Left cardiac atrium (tissue), 4 donors: ENCODE measurements around the gene APOA4. TPM values are rescaled to one million over a fixed set of nuclear protein-coding genes. Genes with fewer than 3 reads are reported as not detected.
"Not testable (repeated sequence)": the region's sequence is repeated elsewhere in the genome, so short reads cannot be mapped to it uniquely, and the experiment has no call there.

ENCODE experiments used
- ATAC-seq, 2 donors: fragments of 200-7000 bp; cut with Tn5 transposase; one replicate each; pipeline ENCODE4 v1.9.1; 2020; ENCODE audit warnings: mild to moderate bottlenecking in 2 of 2, moderate library complexity in 2 of 2
- DNase-seq: peaks from one replicate; pipeline ENCODE4 v3.0.0-alpha.2; 2020
- intact Hi-C, 2 donors: fragments of 100-400 bp; cut with DNase I; formaldehyde crosslinking; loops; one replicate each; pipeline versions ENCODE4 v1.14.1 to v1.15.1; 2022 to 2023
- total RNA-seq, 2 donors: library from RNA; stranded (reverse); fragmentation: NEBNext Ultra II Directional; extraction: Animal tissue kit (Norgen Biotek cat#: 25700); gene quantifications; one replicate each; pipeline ENCODE4 v1.2.1, GENCODE V29; 2021
- donor health status: DM: no; HTN: yes; CAD: no.
- donor health status: DM: no; HTN: yes; CAD: no; lungs with severe emphysema.
- donor health status: DM: yes; HTN: yes; CAD: no.
- donor health status: Dilated cardiomyopathy.

The APOA4 gene
- total RNA-seq, 2 donors from 2014 or later, result not detected

DNA sequence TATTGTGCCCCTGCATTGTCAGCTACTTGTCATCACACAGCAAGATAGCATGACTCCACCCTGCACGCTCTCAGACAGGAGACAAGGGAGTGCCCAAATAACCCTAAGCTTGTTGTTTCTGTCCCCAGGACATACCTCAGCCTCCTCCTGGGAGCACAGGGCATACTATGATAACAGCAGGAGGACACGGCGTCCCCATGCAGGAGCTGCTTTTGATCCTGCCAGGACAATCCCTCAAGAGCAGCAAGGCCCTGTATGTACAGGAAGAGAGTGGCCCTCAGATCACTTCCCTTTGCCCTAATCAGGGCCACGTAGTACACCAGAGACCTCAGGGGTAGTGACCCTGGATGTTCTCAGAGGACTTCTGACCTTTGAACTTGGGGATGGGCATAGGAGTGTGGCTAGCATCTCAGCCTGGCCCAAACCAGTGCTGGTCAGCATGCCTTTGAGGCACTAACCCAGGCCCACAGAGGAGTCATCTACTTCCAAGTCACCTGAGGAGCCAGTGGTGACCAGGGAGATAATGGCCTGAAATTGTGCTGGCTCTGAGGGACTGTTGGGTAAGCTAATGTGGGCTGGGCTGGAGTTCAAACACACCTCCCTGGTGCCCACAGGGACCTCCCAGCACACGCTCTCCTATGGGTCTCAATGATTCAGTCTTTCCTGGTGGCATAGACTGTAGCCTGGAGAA lies 9.2 kb downstream of the APOA4 start:
- ATAC-seq (peak in 1 of 2 donors; percentile 38), DNase-seq (no peak)
- intact Hi-C loops, result no loop called here

DNA sequence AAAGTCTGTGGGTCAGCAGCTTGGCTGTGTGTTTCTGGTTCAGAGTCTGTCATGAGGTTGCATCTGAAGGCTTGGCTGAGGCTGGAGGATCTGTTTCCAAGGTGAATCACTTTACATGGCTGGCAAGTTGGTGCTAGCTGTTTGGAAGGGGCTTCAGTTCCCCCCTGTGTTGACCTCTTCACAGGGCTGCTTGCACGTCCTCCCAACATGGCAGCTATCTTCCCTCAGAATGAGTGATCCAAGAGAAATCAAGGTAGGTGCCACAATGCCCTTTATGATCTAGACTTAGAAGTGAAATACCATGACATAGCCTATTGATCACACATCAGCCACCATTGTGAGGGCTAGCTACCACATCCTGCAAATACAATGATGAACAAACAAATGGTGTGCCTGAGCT lies 9.9 kb downstream of the APOA4 start:
- ATAC-seq, result no peak
- DNase-seq, result no peak
- intact Hi-C loops, result no loop called here

DNA sequence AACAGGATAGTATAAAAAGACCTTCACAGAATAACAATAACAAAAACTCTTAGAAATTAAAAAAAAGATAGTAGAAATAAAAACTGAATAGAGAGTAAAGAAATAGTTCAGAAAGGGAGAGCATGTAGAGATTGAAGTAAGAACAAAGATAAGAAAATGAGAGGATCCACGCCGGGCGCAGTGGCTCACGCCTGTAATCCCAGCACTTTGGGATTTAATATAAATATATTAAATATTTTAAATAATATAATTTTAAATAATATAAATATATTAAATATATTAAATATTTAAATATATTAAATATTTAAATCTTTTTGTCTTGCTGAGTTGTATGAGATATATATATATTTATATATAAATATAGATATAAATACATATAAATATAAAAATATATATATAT lies 11.0 kb downstream of the APOA4 start:
- DNase-seq, result no peak
- no peak for ATAC-seq
- intact Hi-C loops, result no loop called here

DNA sequence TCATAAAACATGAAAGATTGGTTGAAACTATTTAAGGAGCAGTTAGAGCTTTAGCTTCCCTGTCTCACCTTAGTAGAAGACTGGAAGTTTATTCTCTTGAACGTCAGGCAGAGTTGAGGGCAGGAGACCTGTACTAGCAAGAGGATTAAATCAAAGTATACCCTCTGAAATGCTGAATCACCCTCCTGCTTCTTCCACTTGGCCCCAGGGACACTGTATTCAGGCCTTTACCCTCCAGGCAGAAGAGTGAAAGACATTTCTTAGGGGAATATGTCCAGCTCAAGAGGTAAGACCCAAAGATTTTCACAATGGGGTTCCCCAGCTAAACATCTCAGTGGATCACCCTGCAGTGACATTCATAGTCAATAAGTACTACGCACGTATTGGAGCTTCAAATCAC lies 11.9 kb downstream of the APOA4 start:
- DNase-seq, result no peak
- intact Hi-C loops, result no loop called here
- ATAC-seq, result no peak

DNA sequence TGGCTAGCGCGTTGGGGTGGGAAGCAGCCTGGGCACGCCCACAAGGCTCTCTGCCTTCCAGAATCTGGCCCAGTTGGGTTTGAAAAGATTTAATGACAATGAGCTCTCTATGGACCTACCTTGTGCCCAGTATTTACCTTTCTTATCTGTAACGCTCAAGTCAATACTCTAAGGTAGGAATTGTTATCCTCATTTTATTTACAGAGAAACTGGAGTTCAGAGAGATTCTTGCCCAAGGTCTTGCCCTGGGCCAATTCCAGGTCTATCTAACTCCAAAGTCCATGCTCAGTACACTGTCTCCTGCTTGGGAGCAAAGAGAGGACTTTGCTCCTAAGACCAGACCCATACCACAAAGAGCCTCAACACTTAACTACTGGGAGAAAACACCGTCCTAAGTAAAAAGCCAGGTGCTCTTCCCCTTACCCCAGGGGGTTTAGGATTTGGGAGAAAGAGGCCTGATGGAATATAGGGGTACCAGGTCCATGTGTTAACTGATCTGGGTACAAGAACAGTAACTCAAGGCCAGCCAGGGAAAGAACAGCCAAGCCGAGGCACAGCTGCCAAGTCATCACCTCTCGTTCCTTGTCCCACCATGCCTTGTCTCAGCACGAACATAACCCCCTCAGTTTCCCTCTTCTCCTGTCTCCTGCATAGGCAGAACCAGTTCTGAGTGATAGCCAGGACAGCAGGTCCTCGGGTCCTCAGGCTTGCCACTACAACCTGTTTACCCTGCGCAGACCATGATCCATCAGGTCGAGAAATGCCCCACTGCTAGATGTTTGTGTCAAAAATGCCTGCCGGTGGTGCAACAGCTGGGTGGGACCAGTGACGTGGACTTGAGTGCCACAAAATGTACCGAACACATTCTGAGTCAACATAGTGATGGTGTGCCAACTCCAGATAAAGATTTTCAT lies 14.6 kb downstream of the APOA4 start:
- intact Hi-C loops, result no loop called here
- no peak for DNase-seq
- ATAC-seq, result no peak

DNA sequence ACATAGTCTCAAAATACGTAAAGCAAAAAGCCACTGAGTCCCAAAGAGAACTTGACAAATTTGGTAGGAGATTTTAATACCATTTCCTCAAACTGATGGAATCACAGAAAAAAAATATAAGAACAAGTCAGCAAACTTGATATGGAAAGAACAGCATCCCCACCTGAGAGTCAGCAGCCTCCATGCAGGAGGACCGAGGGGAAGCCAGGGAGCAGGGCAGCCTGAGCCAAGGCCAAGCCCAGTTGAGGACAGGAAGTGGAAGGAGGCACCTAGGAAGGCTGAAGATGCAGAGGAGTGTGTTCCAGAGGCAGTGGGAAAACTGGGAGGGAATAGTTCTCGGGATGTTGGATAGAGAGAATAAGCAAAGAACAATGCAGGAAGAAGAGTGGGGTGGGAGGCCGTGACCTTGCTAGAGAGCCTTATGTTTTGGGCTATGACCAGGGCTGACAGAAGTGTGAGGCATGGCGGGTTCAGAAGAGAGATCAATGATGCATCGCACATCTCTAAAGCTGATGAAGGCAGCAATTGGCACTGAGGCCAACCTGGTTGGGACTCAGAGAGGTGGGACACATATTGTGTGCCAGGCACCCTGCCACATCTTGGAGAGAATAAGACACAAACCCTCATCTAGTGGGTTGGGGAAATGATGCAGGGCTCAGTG lies 15.4 kb downstream of the APOA4 start:
- DNase-seq, result no peak
- ATAC-seq, result no peak
- intact Hi-C loops, result no loop called here

DNA sequence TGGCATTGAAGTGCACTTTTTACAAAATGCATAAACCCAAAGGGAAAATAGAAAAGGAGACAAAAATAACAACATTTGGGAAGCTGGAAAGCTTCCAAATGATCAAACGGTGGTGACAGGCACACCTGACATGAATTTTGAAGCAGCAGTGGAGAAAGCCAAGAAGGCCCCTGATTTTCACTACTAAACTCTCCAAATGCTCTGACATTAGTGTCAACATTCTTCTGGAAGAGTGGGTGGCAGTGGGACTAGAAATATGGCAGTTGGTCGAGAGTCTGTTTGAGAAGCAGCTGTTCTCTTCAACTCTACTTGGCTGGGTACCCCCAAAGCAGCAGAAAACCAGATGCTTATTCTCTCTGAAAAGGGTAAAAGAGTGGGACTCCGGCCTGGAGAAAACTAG lies 19.1 kb downstream of the APOA4 start:
- ATAC-seq, result no peak
- no peak for DNase-seq
- intact Hi-C loops, result no loop called here

DNA sequence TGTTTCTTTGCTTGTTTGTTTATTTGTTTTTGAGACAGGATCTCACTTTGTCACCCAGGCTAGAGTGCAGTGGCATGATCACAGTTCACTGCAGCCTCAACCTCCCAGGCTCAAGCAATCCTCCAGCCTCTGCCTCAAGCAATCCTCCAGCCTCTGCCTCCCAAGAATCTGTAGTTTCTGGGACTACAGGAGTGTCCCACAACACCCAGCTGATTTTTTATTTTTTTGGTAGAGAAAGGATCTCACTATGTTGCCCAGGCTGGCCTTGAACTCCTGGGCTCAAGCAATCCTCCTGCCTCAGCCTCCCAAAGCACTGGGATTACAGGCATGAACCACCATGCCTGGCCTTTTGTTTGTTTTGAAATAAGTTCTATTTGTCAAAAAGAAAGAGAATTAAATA lies 21.4 kb downstream of the APOA4 start:
- intact Hi-C loops, ATAC-seq, DNase-seq: not testable (repeated sequence)

DNA sequence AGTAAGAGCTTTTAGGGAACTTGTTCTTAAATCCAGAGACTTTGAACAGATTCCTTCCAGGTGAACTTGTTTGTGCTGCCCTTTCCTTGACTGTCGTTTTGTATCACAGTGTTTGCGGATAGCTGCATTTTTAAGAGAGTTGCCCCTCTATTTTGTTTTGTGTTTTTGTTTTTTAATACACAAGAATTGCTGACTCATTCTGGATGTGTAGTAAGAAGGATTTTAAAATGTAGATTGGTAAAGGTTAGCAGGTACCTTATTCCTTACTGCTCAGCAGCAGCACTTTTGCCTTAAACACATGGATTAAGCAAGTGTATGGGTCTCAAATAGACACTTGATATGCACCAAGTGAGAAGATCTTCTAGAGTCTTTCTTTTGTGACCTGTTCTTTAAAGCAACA lies 22.5 kb downstream of the APOA4 start:
- no peak for DNase-seq
- intact Hi-C loops, result no loop called here

DNA sequence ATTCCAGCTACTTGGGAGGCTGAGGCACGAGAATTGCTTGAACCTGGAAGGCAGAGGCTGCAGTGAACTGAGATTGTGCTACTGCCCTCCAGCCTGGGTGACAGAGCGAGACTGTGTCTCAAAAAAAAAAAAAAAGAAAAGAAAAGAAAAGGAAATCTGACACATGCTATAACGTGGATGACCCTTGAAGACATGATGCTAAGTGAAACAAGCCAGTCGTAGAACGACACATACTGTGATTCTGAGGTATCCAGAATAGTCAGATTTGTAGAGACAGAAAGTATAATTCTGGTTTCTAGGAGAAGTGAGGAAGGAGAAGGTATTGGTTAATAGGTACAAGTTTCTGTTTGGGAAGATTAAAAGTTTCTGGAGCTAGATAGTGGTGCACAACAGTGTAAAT lies 24.7 kb downstream of the APOA4 start:
- no peak for DNase-seq
- intact Hi-C loops, result no loop called here
- no peak for ATAC-seq

More for the DNA sequence above, 22.5 kb downstream of the APOA4 start:
- no peak for ATAC-seq

DNA sequence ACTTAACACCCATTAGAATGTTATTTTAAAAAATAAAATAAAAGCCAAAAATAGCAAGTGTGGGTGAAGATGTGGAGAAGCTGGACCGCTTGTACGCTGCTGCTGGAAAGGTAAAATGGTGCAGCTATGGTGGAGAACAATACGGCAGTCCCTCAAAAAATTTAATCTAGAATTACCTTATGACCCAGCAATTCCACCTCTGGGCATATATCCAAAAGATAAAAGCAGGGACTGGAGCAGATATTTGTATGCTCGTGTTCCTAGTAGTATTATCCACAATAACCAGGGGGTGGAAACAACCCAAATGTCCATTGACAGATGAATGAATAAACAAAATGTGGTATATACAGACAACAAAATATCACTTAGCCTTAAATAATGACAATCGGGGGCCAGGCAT lies 25.3 kb downstream of the APOA4 start:
- intact Hi-C loops, result no loop called here
- DNase-seq (no peak), ATAC-seq (no peak)

DNA sequence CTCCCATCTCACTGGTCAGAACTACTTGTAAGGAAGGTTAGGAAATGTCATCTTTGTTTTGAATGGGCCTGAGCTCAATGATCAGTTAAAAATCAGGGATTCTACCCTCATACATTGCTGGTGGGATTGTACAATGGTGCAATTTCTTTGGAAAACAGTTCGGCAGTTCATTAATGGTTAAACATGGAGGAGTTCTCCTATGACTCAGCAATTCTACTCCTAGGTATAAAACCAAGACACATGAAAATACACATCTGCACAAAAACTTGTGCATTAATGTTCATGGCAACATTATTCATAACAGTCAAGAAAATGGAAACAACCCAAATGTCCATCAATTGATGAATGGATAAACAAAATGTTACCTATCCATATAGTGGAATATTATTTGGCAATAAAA lies 26.6 kb downstream of the APOA4 start:
- intact Hi-C loops, result no loop called here
- DNase-seq (no peak), ATAC-seq (no peak)

DNA sequence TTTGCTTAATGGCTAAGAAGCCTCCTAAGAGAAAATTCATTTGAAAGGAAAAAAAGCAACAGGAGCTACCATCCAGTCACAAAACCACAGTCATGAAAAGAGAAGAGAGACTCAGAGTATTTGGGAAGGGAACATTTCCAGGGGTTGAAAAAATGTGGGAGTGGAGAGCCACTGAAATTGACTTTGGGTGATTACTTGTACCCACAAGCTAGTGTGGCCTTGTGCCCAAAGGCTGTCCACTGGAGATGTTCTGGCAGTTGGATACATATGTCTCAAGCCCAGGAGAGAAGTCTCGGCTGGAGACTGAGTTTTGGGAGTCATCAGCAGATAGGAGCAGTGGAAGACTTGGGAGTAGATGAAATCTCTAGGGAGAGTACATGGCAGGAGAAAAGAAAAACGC lies 28.3 kb downstream of the APOA4 start:
- DNase-seq, result no peak
- ATAC-seq, result no peak
- intact Hi-C loops, result loop anchor here (5.0 kb wide), 3 partner anchors 37 to 432 kb away; no protein-coding TSS in a partner anchor

DNA sequence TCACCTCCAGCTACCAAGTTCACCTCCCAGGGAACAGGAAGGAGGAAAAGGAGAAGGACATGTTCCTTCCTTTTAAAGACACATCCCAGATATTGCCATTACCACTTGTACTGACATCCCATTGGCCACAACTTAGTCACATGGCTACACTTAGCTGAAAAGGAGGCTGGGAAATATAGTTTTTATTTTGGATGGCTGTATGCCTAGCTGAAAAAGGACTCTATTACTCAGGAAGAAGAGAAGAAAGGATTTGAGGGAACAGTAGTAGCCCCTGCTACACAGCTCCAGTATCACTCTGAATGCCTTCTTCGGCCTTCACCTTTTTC lies 29.4 kb downstream of the APOA4 start:
- DNase-seq, result no peak
- ATAC-seq, result no peak
- intact Hi-C loops, result loop anchor here (5.0 kb wide), 3 partner anchors 39 to 434 kb away; no protein-coding TSS in a partner anchor

DNA sequence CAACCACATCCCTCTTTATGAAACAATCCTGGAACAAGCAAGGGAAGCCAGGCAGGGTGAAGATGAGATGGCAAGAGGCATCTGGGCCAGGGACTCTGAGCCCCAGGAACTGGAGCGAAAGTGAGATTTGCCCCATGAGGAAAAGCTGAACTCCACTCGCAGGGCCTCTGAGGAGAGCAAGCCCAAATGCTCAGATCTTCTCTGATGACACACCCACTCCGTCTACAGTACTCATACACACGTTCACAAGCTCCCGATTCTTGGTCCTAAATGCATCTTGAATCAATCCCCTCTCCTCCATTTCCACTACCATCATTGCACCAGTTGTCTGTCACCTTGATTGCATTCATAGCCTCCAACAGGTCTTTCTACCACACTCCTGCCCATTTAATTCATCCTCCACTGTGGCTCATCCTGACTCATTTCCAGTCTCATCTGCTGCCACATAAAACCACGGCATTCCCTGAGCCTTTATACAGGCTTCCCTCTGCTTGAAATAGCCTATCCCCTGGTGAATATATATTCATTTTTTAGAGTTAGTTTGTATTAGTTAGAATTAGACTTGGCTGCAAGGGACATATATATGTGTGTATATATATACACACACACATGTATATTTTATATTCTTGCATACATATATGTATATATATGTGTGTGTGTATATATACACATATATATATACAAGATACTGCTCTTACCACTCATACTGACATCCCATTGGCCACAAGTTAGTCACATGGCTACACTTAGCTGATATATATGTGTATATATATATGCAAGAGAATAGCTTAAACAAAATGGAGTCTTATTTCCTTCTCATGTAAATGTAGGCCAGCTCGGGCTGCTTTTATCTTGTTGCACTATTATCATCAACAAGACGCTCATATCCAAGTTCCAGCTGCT lies 30.0 kb downstream of the APOA4 start:
- DNase-seq (no peak), ATAC-seq (no peak)
- intact Hi-C loops, result loop anchor here (5.0 kb wide), 3 partner anchors 39 to 434 kb away; no protein-coding TSS in a partner anchor

DNA sequence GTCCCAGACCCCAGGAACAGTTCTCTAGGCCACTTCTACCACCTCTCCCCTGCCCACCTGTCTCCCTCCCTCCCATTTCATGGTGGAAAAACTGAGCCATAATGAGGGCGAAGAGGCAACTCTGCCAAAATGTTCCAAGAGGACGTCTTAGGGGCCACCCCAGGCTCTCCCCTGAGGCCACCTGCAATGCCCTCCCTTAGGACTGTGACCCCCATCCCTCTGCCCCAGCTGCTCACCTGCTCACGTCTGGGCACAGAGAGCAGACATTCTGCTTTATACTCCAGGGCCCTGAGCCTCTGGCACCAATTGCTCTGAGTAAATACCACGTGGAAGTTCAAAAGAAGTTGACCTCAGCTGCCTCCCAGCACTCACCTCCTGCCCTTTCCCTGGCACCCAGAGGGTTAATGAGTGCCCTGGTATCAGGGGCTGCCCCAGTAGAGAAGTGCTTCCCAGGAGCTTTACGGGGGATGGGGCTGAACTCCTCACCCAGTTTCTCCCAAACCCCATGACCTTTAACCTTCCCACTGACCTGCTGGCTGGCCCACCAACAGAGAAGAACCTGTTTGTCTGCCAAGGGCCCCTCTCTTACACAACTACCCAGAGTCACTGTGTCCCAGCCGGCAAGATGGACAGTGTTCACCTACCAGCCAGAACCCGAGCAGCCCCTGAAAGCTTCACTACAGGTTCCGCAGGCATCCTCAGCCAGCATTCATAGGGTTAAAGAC lies 30.8 kb downstream of the APOA4 start:
- ATAC-seq (no peak), DNase-seq (no peak)
- intact Hi-C loops, result loop anchor here (5.0 kb wide), 3 partner anchors 40 to 435 kb away; no protein-coding TSS in a partner anchor

DNA sequence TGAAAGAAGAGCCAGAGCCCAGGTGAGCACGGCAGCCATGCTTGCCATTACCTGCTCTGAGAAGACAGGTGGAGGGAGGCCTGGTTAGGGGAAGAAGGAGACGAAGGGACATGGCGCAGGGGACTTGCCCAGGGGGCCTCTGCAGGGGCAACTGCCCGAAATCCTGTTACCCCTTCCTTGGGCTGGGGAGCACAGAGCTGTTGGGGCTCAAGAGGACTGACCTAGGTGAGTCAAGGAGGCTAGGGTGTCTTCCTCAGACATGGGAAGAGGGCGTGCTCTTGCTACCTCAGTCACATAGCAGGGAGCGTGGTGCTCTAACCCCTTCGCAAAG lies 31.3 kb downstream of the APOA4 start, which contains the start of gene APOA5:
TSS of gene APOA5 (minus strand) at position 67 of the 331 bp plus-strand sequence. CDS start at position 48, 19 bp downstream.
- intact Hi-C loops, result loop anchor here (1.0 to 5.0 kb wide), 4 partner anchors 41 to 436 kb away; no protein-coding TSS in a partner anchor
- ATAC-seq, result no peak
- DNase-seq, result no peak
